A549 (cell line): ENCODE results near the gene GLIPR1.

Experiments
- BCL3 ChIP-seq: fragments of >200 bp; sonication (Bioruptor Twin); formaldehyde crosslinking; IDR thresholded peaks from 3 replicates; pipeline ENCODE4 v1.6.1; 2016
- EP300 ChIP-seq, 2 experiments: fragments of >200 bp; sonication (Bioruptor Twin); formaldehyde crosslinking; IDR thresholded peaks; 2 replicates in 1 of 2; 3 replicates in 1 of 2; pipeline ENCODE4 v1.6.1; 2016 to 2017
- SMC3 ChIP-seq: fragments of >200 bp; sonication (Bioruptor Twin); formaldehyde crosslinking; IDR thresholded peaks from 3 replicates; pipeline ENCODE4 v1.6.1; 2018; ENCODE audit warnings: inconsistent platforms

DNA sequence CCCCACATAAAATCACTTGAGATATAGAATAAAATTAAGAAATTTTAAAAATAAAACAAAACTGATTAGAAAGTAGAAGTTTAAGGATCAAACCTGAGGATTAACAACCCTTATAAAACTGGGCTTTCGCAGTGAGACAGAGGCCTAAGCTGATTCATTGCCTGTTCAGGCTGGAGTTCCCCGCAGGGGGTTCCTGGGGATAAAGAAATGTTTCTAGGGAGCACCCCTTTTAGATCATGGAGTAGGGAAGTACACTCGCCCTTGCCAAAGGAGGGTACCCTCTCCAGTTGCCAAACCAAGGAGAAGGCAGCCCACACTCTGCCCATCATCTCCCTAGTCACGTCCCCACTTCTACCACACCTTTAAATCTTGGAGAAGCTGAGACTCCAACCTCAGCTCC, 6.8 kb downstream of the GLIPR1 start:
- TF ChIP-seq BCL3: no peak
- TF ChIP-seq SMC3: no peak
- TF ChIP-seq EP300 (IDR thresholded peaks at IDR 0.05): no peak
